Stimulated activated naive CD4-positive, alpha-beta T cell (primary cell): ENCODE measurements around the gene GPATCH3.

Experiments
- DNase-seq, 6 experiments: peaks; one replicate each; lab custom pipeline; 2025; lab: John Stamatoyannopoulos, UW

GPATCH3 gene

GRCh38 chr1:26844424-26845196 lies 55.7 kb downstream of the GPATCH3 start:
- no peak for DNase-seq
